Measurements from ENCODE around the gene ENDOU. TPM values are rescaled to one million over a fixed set of nuclear protein-coding genes. Genes with fewer than 3 reads are reported as not detected.

ENDOU gene
- total RNA-seq, 6 experiments from 2014 or later, result 0.11 TPM; not detected in 5

DNA sequence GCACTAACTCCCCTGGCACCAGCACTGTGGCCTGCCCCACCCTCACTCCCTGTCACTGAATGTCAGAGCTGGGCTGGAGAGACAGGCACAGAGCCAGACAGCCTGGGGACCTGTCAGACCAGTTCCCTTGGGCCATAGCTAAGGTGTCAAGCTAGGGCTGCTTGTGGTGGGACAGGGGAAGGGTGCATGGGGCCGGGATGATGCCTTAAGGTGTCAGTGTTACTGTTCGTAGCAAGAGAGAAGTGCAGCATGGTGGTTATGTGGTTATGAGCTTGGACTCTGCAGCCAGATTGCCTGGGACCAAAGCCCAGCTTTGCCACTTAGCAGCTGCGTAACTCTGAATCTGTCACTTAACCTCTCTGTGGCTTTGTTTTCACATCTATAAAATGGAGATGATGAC lies 29.6 kb upstream of the ENDOU start:
- H3K36me3 Mint-ChIP-seq (ENCODE audit: low read depth), result no peaks in the 10 kb centered on the region
- peaks cover 42% of the 10 kb centered on the region for H3K4me1 Mint-ChIP-seq (ENCODE audit: low read depth)
- H3K27ac Mint-ChIP-seq, result no peak overlapping the region
- TF ChIP-seq, protein P1, sequence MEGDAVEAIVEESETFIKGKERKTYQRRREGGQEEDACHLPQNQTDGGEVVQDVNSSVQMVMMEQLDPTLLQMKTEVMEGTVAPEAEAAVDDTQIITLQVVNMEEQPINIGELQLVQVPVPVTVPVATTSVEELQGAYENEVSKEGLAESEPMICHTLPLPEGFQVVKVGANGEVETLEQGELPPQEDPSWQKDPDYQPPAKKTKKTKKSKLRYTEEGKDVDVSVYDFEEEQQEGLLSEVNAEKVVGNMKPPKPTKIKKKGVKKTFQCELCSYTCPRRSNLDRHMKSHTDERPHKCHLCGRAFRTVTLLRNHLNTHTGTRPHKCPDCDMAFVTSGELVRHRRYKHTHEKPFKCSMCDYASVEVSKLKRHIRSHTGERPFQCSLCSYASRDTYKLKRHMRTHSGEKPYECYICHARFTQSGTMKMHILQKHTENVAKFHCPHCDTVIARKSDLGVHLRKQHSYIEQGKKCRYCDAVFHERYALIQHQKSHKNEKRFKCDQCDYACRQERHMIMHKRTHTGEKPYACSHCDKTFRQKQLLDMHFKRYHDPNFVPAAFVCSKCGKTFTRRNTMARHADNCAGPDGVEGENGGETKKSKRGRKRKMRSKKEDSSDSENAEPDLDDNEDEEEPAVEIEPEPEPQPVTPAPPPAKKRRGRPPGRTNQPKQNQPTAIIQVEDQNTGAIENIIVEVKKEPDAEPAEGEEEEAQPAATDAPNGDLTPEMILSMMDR (IDR thresholded peaks at IDR 0.05), result no peak
- DNase-seq, result no peak
- H3K9me3 Mint-ChIP-seq, result no peaks in the 10 kb centered on the region
- no peaks in the 10 kb centered on the region; the same call in none of the 2 replicates for H3K27me3 Mint-ChIP-seq (ENCODE audit: insufficient read depth)
- no peak overlapping the region for H3K4me3 Mint-ChIP-seq

DNA sequence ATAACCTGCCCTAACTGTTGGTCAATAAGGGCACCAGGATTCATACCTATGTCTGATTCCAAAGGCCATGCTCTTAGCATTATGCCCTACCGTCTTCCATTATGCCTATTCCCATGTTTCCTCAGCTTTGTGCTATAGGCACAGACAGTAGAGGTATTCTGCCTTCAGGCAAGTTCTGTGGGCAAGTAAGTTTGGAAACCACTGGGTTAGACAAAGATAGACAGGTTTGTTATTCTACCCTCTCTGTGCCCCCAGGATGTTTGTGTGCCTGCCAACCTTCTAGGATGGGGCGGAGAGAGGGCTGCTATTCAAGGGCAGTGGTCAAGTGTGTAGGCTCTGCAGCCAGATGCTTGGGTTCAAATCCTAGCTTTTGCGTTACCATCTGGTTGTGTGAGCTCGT lies 28.8 kb upstream of the ENDOU start:
- DNase-seq, result no peak
- H3K27ac Mint-ChIP-seq, result peak overlapping the region; percentile 82

GRCh38 chr12:47753021-47754001 lies 28.0 kb upstream of the ENDOU start:
- H3K9me3 Mint-ChIP-seq, result no peaks in the 10 kb centered on the region
- H3K4me1 Mint-ChIP-seq (ENCODE audit: low read depth), result peaks cover 42% of the 10 kb centered on the region
- TF ChIP-seq, protein P1 (IDR thresholded peaks at IDR 0.05), result no peak; the same call in 1 of the 2 replicates
- no peak for DNase-seq
- peak overlapping the region; percentile 82 for H3K27ac Mint-ChIP-seq
- H3K27me3 Mint-ChIP-seq (ENCODE audit: insufficient read depth), result peaks cover 2% of the 10 kb centered on the region
- no peak overlapping the region for H3K4me3 Mint-ChIP-seq
- H3K36me3 Mint-ChIP-seq (ENCODE audit: low read depth), result no peaks in the 10 kb centered on the region

More for the DNA sequence above, 28.8 kb upstream of the ENDOU start:
- Mint-ChIP-seq H3K27me3 (ENCODE audit: insufficient read depth) (no peaks in the 10 kb centered on the region; the same call in none of the 2 replicates), H3K9me3 (no peaks in the 10 kb centered on the region), H3K36me3 (ENCODE audit: low read depth) (no peaks in the 10 kb centered on the region), H3K4me3 (no peak overlapping the region), H3K4me1 (ENCODE audit: low read depth) (peaks cover 42% of the 10 kb centered on the region)
- TF ChIP-seq, protein P1 (IDR thresholded peaks at IDR 0.05), result no peak

DNA sequence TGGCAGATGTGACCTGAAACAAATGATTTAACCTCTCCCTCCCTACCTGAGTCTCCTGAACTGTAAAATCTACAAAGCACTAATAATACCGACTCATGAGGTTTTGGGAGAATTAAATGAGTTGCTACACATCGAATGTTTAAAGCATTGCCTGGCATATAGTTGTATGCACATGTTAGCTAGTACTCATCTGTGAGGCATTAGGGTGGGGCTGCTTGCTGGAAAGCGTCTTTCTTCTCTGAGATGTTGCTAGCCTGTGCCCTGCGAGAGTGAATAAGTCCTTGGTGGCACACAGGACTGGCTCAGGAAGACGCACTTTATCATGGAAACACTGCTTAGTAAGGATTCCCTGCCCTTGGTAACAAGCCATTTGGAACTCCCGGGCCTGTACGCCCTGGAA lies 27.3 kb upstream of the ENDOU start:
- Mint-ChIP-seq H3K27me3 (ENCODE audit: insufficient read depth) (peaks cover 2% of the 10 kb centered on the region), H3K27ac (peak overlapping the region; percentile 82), H3K4me1 (ENCODE audit: low read depth) (peaks cover 40% of the 10 kb centered on the region), H3K4me3 (no peak overlapping the region), H3K9me3 (no peaks in the 10 kb centered on the region), H3K36me3 (ENCODE audit: low read depth) (no peaks in the 10 kb centered on the region)
- TF ChIP-seq, protein P1 (IDR thresholded peaks at IDR 0.05), result no peak
- DNase-seq, result peak; percentile 85

- no peaks in the 10 kb centered on the region for H3K36me3 Mint-ChIP-seq (ENCODE audit: low read depth)
- TF ChIP-seq, protein P1 (IDR thresholded peaks at IDR 0.05), result no peak
- H3K27ac Mint-ChIP-seq, result peak overlapping the region; percentile 82
- peaks cover 36% of the 10 kb centered on the region for H3K4me1 Mint-ChIP-seq (ENCODE audit: low read depth)
- H3K9me3 Mint-ChIP-seq, result no peaks in the 10 kb centered on the region
- peaks cover 2% of the 10 kb centered on the region for H3K27me3 Mint-ChIP-seq (ENCODE audit: insufficient read depth)
- H3K4me3 Mint-ChIP-seq, result no peak overlapping the region
- no peak for DNase-seq
Measured at GRCh38 chr12:47752121-47752520, 26.8 kb upstream of the ENDOU start.

Measured in HFFc6 (cell line).